Measurements from ENCODE around the gene TSN.
"Not testable (repeated sequence)": the region's sequence is repeated elsewhere in the genome, so short reads cannot be mapped to it uniquely, and the experiment has no call there.

Gene TSN

DNA sequence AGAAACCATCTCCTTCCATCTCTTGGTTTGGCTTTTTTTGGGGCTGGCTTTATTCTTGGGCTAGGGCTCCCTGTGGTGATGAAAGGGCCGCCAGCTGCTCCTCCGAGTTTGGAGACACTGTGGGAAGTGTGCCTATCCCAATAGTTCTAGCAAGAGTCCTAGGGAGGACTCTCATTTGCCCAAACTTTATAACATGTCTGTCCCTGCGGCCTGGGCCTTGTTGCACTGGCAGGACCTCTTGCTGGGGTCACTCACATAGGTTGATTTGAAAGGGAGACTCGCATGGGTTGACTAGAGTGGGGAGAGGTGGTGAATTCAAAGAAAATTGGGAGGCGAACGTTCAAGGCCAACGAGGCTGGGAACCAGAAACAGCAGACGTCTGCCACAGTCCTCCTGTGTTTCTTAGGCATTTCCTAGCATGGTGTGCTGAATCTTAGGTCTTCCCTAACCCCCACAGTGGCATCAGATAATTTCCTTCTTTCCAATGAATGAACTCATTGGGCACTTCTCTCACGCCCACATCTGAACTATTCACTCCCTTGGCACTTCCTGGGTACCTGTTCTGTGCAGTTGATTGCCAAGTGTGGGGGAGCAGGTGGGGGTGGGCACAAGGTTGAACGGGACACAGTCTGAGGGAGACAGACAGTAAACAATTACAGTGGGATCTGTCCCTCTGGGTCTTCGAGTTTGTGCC, 45.5 kb upstream of the TSN start:
- Histone ChIP-seq H2BK15ac (ENCODE audit: low read length) (no peak overlapping the region), H3K9me3 (replicated peaks in 1 of 2; ENCODE audit: control insufficient read depth in 2 of 2, insufficient read depth in 1 of 2, low read depth in 1 of 2, low read length in 2 of 2) (no peaks in the 10 kb centered on the region), H3K18ac (ENCODE audit: low read length) (no peak overlapping the region), H3K27ac (replicated peaks; ENCODE audit: low read length) (no peak overlapping the region), H3K23ac (ENCODE audit: low read depth, low read length, poor library complexity) (no peak overlapping the region), H4K8ac (ENCODE audit: low read depth, low read length) (no peak overlapping the region), H3K4me1 (ENCODE audit: control insufficient read depth in 2 of 2, insufficient read depth in 1 of 2, low read depth in 1 of 2, low read length in 2 of 2) (peaks cover 4 to 7% of the 10 kb centered on the region in 2 donors), H2AK5ac (ENCODE audit: low read depth, low read length) (no peak overlapping the region), H3K4ac (ENCODE audit: low read length) (no peak overlapping the region), H3K36me3 (replicated peaks in 1 of 2; ENCODE audit: control insufficient read depth in 2 of 2, insufficient read depth in 2 of 2, low read length in 2 of 2) (no peaks in the 10 kb centered on the region), H3K14ac (ENCODE audit: low read length) (no peak overlapping the region), H3K4me2 (ENCODE audit: insufficient read depth, low read length, poor library complexity, severe bottlenecking) (no peak overlapping the region), H3K9ac (ENCODE audit: low read depth, low read length, poor library complexity) (no peak overlapping the region), H3K79me1 (ENCODE audit: low read depth, low read length) (peaks cover 1% of the 10 kb centered on the region), H4K91ac (ENCODE audit: low read depth, low read length, poor library complexity) (no peak overlapping the region), H3K27me3 (ENCODE audit: control insufficient read depth in 3 of 3, insufficient read depth in 3 of 3, low read depth in 1 of 3, low read length in 3 of 3) (peaks cover 0 to 3% (median 0%) of the 10 kb centered on the region in 3 experiments), H2AFZ (ENCODE audit: low read length) (peak overlapping the region; percentile 31), H2BK5ac (ENCODE audit: low read length) (no peak overlapping the region), H2BK12ac (ENCODE audit: low read length) (no peak overlapping the region), H2BK120ac (ENCODE audit: low read depth, low read length) (no peak overlapping the region), H3K4me3 (ENCODE audit: low read length in 2 of 2) (no peak overlapping the region)
- WGBS, 2 donors (ENCODE audit: extremely low coverage in 2 of 2, insufficient read length in 2 of 2, insufficient replicate concordance in 1 of 2), result no CpG with 5 or more reads among the region's 11 CpGs
- DNase-seq (ENCODE audit: low spot score), result no peak

DNA sequence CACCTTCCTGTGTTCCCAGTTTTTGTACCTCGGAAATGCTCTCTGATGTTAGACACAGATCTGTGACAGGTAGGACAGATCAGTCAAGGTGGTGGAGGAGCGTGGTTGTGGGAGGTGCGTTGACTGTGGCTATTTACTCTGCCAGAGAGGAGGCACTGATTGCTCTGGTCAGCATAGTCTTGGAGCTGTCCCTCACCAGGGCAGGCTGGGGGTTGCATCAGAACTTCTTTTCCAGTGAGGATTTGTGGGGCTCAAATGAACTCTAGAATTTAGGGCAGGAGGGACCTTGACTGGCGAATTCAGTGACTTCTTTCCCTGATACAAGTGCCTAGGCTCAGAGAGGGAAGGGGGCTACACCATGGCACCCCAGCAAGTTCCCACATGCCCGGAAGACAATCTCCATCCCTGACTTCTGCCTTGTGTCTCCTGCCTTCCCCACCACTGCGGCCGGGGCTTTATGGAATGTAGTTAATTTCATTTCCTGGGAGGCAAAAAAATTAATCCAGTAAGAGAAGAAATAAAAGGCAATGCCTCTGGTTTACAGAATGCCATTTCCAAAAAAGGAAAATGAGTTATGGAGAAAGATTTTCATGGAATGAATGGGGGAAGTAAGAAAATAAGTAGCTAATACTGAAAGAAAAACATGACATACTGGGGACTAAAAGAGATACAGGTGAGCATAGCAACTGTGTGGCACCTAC, 44.8 kb upstream of the TSN start:
- DNase-seq (ENCODE audit: low spot score), result no peak
- H3K23ac ChIP-seq (ENCODE audit: low read depth, low read length, poor library complexity), result no peak overlapping the region
- no peak overlapping the region for H3K9ac ChIP-seq (ENCODE audit: low read depth, low read length, poor library complexity)
- no CpG with 5 or more reads among the region's 7 CpGs for WGBS, 2 donors (ENCODE audit: extremely low coverage in 2 of 2, insufficient read length in 2 of 2, insufficient replicate concordance in 1 of 2)
- H3K18ac ChIP-seq (ENCODE audit: low read length), result no peak overlapping the region
- H2AFZ ChIP-seq (ENCODE audit: low read length), result no peak overlapping the region
- no peak overlapping the region for H3K4ac ChIP-seq (ENCODE audit: low read length)
- no peak overlapping the region for H3K27ac ChIP-seq (replicated peaks; ENCODE audit: low read length)
- no peak overlapping the region for H2BK15ac ChIP-seq (ENCODE audit: low read length)
- no peak overlapping the region for H2BK5ac ChIP-seq (ENCODE audit: low read length)
- H3K4me2 ChIP-seq (ENCODE audit: insufficient read depth, low read length, poor library complexity, severe bottlenecking), result no peak overlapping the region
- no peak overlapping the region for H2AK5ac ChIP-seq (ENCODE audit: low read depth, low read length)
- no peak overlapping the region for H2BK12ac ChIP-seq (ENCODE audit: low read length)
- peaks cover 1% of the 10 kb centered on the region for H3K79me1 ChIP-seq (ENCODE audit: low read depth, low read length)
- no peaks in the 10 kb centered on the region for H3K36me3 ChIP-seq (replicated peaks in 1 of 2; ENCODE audit: control insufficient read depth in 2 of 2, insufficient read depth in 2 of 2, low read length in 2 of 2)
- H3K14ac ChIP-seq (ENCODE audit: low read length), result no peak overlapping the region
- no peak overlapping the region for H4K8ac ChIP-seq (ENCODE audit: low read depth, low read length)
- no peak overlapping the region for H4K91ac ChIP-seq (ENCODE audit: low read depth, low read length, poor library complexity)
- no peaks in the 10 kb centered on the region for H3K9me3 ChIP-seq (replicated peaks in 1 of 2; ENCODE audit: control insufficient read depth in 2 of 2, insufficient read depth in 1 of 2, low read depth in 1 of 2, low read length in 2 of 2)
- H3K4me3 ChIP-seq (ENCODE audit: low read length in 2 of 2), result no peak overlapping the region
- H3K27me3 ChIP-seq (ENCODE audit: control insufficient read depth in 3 of 3, insufficient read depth in 3 of 3, low read depth in 1 of 3, low read length in 3 of 3), result peaks cover 0 to 3% (median 0%) of the 10 kb centered on the region in 3 experiments
- H2BK120ac ChIP-seq (ENCODE audit: low read depth, low read length), result no peak overlapping the region
- peaks cover 4 to 7% of the 10 kb centered on the region in 2 donors for H3K4me1 ChIP-seq (ENCODE audit: control insufficient read depth in 2 of 2, insufficient read depth in 1 of 2, low read depth in 1 of 2, low read length in 2 of 2)

DNA sequence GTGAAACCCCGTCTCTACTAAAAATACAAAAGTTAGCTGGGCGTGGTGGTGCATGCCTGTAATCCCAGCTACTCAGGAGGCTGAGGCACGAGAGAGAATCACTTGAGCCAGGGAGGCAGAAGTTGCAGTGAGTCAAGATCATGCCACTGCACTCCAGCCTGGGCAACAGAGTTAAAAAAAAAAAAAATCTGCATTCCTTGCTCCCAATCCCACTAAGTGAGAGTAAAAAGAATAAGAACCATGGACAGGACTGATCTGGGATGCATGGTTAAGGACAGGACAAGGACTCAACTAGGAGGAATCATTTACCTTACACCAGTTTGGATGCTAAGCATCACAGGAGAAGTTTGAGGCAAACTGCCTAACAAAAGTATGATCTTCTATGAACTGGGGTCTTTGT, 44.0 kb upstream of the TSN start:
- not testable (repeated sequence) for DNase-seq (ENCODE audit: low spot score)

DNA sequence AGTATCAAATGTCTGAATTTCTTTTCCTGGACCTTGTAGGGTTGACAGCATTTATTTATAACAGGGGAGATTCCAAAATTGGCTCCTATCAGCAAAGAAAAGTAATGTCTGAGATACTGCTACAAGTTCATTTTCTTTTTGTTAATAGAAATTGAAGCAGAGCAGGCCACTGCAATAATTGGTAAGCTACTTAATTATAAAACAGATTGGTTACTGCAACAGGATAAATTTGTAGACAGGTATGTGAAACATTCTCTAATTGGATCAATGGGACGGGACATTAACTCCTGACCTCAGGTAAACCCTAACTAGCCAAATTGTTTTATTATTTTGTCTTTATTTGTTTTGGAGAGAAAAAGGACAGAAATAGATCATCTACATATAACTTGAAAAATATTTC, 39.3 kb upstream of the TSN start:
- Histone ChIP-seq H2BK15ac (ENCODE audit: low read length) (no peak overlapping the region), H4K8ac (ENCODE audit: low read depth, low read length) (no peak overlapping the region), H2AFZ (ENCODE audit: low read length) (no peak overlapping the region), H2BK5ac (ENCODE audit: low read length) (no peak overlapping the region), H3K9me3 (replicated peaks in 1 of 2; ENCODE audit: control insufficient read depth in 2 of 2, insufficient read depth in 1 of 2, low read depth in 1 of 2, low read length in 2 of 2) (no peaks in the 10 kb centered on the region), H3K27ac (replicated peaks; ENCODE audit: low read length) (no peak overlapping the region), H2AK5ac (ENCODE audit: low read depth, low read length) (no peak overlapping the region), H3K4me1 (ENCODE audit: control insufficient read depth in 2 of 2, insufficient read depth in 1 of 2, low read depth in 1 of 2, low read length in 2 of 2) (no peaks in the 10 kb centered on the region), H3K4ac (ENCODE audit: low read length) (no peak overlapping the region), H3K9ac (ENCODE audit: low read depth, low read length, poor library complexity) (no peak overlapping the region), H3K36me3 (replicated peaks in 1 of 2; ENCODE audit: control insufficient read depth in 2 of 2, insufficient read depth in 2 of 2, low read length in 2 of 2) (no peaks in the 10 kb centered on the region), H3K18ac (ENCODE audit: low read length) (no peak overlapping the region), H3K23ac (ENCODE audit: low read depth, low read length, poor library complexity) (no peak overlapping the region), H3K4me2 (ENCODE audit: insufficient read depth, low read length, poor library complexity, severe bottlenecking) (no peak overlapping the region), H3K79me1 (ENCODE audit: low read depth, low read length) (peaks cover 1% of the 10 kb centered on the region), H3K14ac (ENCODE audit: low read length) (no peak overlapping the region), H2BK120ac (ENCODE audit: low read depth, low read length) (no peak overlapping the region), H4K91ac (ENCODE audit: low read depth, low read length, poor library complexity) (no peak overlapping the region), H3K4me3 (ENCODE audit: low read length in 2 of 2) (no peak overlapping the region), H3K27me3 (ENCODE audit: control insufficient read depth in 3 of 3, insufficient read depth in 3 of 3, low read depth in 1 of 3, low read length in 3 of 3) (no peaks in the 10 kb centered on the region), H2BK12ac (ENCODE audit: low read length) (no peak overlapping the region)
- no peak for DNase-seq (ENCODE audit: low spot score)
- WGBS, 2 donors (ENCODE audit: extremely low coverage in 2 of 2, insufficient read length in 2 of 2, insufficient replicate concordance in 1 of 2), result no CpG with 5 or more reads among the region's 1 CpG

More for the DNA sequence above, 44.0 kb upstream of the TSN start:
- not testable (repeated sequence) for H3K18ac ChIP-seq (ENCODE audit: low read length); H3K4me3 ChIP-seq (ENCODE audit: low read length in 2 of 2); H2BK12ac ChIP-seq (ENCODE audit: low read length); H3K9me3 ChIP-seq (replicated peaks in 1 of 2; ENCODE audit: control insufficient read depth in 2 of 2, insufficient read depth in 1 of 2, low read depth in 1 of 2, low read length in 2 of 2); H4K8ac ChIP-seq (ENCODE audit: low read depth, low read length); H2AFZ ChIP-seq (ENCODE audit: low read length); H3K4me2 ChIP-seq (ENCODE audit: insufficient read depth, low read length, poor library complexity, severe bottlenecking); H3K4ac ChIP-seq (ENCODE audit: low read length); H3K27ac ChIP-seq (replicated peaks; ENCODE audit: low read length); H2AK5ac ChIP-seq (ENCODE audit: low read depth, low read length); H3K36me3 ChIP-seq (replicated peaks in 1 of 2; ENCODE audit: control insufficient read depth in 2 of 2, insufficient read depth in 2 of 2, low read length in 2 of 2); H2BK15ac ChIP-seq (ENCODE audit: low read length); H3K9ac ChIP-seq (ENCODE audit: low read depth, low read length, poor library complexity); H3K27me3 ChIP-seq (ENCODE audit: control insufficient read depth in 3 of 3, insufficient read depth in 3 of 3, low read depth in 1 of 3, low read length in 3 of 3); H4K91ac ChIP-seq (ENCODE audit: low read depth, low read length, poor library complexity); H3K14ac ChIP-seq (ENCODE audit: low read length); H3K23ac ChIP-seq (ENCODE audit: low read depth, low read length, poor library complexity); H2BK5ac ChIP-seq (ENCODE audit: low read length); H3K4me1 ChIP-seq (ENCODE audit: control insufficient read depth in 2 of 2, insufficient read depth in 1 of 2, low read depth in 1 of 2, low read length in 2 of 2); H3K79me1 ChIP-seq (ENCODE audit: low read depth, low read length); H2BK120ac ChIP-seq (ENCODE audit: low read depth, low read length)
- no CpG with 5 or more reads among the region's 3 CpGs for WGBS, 2 donors (ENCODE audit: extremely low coverage in 2 of 2, insufficient read length in 2 of 2, insufficient replicate concordance in 1 of 2)

Measured in neuronal stem cell (in vitro differentiated cells).